ENCODE results near the gene ITGA1.

DNA sequence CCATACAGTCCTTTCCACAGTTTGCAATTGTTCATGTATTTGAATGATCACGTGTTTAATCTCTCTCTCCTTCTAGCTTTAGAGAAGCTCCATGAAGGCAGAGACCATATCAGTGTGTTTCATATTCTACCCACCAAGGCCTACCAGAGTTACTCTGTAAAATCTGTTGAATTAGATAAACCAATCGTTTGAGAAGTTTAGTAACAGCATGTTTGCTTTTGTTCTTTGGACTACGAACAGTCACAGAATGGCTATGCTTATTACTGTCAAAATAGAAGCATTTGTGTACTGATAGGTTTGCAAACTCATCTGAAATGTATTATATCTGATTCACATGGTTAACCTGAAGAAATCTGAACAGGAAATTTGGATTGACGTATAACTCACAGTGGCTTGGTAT, 93.8 kb downstream of the ITGA1 start:
- no peak for TF ChIP-seq CTCF (conservative IDR thresholded peaks at IDR 0.05 in 1 of 2, IDR thresholded peaks at IDR 0.05 in 1 of 2; ENCODE audit: low read depth in 1 of 2, low read length in 2 of 2)
- no peak for TF ChIP-seq EZH2 (IDR thresholded peaks at IDR 0.05; ENCODE audit: low read length, missing control alignments)
